Kidney epithelial cell (primary cell): ENCODE results near the gene CEP128. TPM values are rescaled to one million over a fixed set of nuclear protein-coding genes. Genes with fewer than 3 reads are reported as not detected.

Experiments used
- DNase-seq: peaks from one replicate; pipeline ENCODE4 v3.0.0-alpha.2; 2010; ENCODE audit warnings: low read depth
- H3K27me3 ChIP-seq: 2 replicates; pipeline ENCODE4 v1.6.0; 2011; ENCODE audit warnings: low read length; ENCODE audit not compliant: control insufficient read depth, insufficient read depth
- H3K36me3 ChIP-seq: 2 replicates; pipeline ENCODE4 v1.5.1; 2011; ENCODE audit warnings: low read length; ENCODE audit not compliant: control insufficient read depth, insufficient read depth
- H3K4me3 ChIP-seq: 2 replicates; pipeline ENCODE4 v1.5.1; 2011; ENCODE audit warnings: low read depth, mild to moderate bottlenecking, control low read depth, low read length
- total RNA-seq: library from RNA; depleted of rRNA; stranded (reverse); fragments of >200 nt; gene quantifications from 2 replicates; pipeline ENCODE4 v1.2.3, GENCODE V29; 2015
- TF ChIP-seq, protein P1 (sequence below): IDR thresholded peaks from 2 replicates; pipeline ENCODE4 v1.5.1; 2011; ENCODE audit warnings: mild to moderate bottlenecking, moderate library complexity, low read length, control low read depth, inconsistent platforms; ENCODE audit not compliant: insufficient read depth, poor library complexity, severe bottlenecking

The CEP128 gene
- total RNA-seq, 1 donor from 2014 or later = 1.7 TPM

GRCh38 chr14:80638620-80639515 lies 302.7 kb downstream of the CEP128 start:
- TF ChIP-seq, protein P1, sequence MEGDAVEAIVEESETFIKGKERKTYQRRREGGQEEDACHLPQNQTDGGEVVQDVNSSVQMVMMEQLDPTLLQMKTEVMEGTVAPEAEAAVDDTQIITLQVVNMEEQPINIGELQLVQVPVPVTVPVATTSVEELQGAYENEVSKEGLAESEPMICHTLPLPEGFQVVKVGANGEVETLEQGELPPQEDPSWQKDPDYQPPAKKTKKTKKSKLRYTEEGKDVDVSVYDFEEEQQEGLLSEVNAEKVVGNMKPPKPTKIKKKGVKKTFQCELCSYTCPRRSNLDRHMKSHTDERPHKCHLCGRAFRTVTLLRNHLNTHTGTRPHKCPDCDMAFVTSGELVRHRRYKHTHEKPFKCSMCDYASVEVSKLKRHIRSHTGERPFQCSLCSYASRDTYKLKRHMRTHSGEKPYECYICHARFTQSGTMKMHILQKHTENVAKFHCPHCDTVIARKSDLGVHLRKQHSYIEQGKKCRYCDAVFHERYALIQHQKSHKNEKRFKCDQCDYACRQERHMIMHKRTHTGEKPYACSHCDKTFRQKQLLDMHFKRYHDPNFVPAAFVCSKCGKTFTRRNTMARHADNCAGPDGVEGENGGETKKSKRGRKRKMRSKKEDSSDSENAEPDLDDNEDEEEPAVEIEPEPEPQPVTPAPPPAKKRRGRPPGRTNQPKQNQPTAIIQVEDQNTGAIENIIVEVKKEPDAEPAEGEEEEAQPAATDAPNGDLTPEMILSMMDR = no peak
- peak; percentile 54 for DNase-seq
- Histone ChIP-seq H3K4me3 (no peak overlapping the region), H3K36me3 (no peaks in the 10 kb centered on the region), H3K27me3 (no peaks in the 10 kb centered on the region)

DNA sequence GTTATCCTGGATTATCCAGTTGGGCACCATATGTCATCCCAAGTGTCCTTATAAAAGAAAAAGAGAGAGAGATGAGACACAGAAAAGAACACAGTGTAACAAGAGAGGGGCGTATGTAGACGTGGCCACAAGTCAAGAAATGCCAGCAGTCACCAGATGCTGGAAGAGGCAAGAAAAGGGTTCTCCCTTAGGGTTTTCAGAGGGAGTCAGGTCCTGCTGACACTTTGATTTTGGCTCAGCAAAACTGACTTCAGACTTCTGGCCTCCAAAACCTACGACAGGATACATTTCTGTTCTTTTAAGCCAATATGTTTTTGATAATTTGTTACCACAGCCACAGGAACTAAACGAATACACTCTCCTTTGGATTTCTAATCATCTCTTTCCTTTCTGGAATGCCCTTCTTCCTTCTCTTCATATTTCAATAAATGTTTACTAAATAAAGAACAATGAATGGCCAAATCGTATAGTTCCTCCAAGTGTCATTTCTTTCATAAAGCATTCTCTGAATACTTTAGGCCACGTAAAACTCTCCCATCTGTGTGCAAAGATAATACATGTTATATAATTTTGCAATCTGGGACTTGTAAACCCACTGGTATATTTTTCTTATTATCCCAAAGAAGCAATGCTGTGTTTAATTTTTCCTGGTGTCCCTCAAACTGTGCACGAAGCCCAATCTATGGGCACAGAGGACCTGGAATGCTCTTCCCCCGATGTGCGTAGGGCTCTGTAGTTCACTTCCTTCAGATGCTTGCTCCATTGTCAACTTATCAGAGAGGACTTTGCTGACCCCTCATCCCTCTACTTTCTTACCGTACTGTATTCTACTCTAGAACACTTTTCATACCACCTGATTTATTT lies 303.6 kb downstream of the CEP128 start:
- Histone ChIP-seq H3K36me3 (no peaks in the 10 kb centered on the region), H3K27me3 (no peaks in the 10 kb centered on the region), H3K4me3 (no peak overlapping the region)
- TF ChIP-seq, protein P1 = no peak
- DNase-seq = no peak

DNA sequence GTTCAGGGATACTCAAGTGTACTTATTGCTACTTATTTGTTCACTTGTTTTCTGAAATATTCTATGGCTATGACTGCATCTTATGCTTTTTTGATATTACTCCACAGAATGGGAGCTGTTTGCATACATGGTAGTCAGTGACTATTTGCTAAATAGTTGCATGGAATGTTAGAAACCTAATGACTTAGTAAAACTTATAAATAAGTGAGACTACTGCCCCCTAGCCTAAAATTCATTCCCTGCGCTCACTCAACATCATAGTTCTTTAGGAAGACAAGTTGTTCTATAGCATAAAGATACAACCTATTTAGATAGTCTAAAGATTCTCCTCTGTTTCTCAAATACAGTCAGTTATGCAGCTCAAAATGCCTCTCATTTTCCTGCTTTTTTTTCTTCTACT lies 305.5 kb downstream of the CEP128 start:
- H3K36me3 ChIP-seq = no peaks in the 10 kb centered on the region
- H3K27me3 ChIP-seq = no peaks in the 10 kb centered on the region
- no peak overlapping the region for H3K4me3 ChIP-seq
- TF ChIP-seq, protein P1 = peak; percentile 9
- no peak for DNase-seq

DNA sequence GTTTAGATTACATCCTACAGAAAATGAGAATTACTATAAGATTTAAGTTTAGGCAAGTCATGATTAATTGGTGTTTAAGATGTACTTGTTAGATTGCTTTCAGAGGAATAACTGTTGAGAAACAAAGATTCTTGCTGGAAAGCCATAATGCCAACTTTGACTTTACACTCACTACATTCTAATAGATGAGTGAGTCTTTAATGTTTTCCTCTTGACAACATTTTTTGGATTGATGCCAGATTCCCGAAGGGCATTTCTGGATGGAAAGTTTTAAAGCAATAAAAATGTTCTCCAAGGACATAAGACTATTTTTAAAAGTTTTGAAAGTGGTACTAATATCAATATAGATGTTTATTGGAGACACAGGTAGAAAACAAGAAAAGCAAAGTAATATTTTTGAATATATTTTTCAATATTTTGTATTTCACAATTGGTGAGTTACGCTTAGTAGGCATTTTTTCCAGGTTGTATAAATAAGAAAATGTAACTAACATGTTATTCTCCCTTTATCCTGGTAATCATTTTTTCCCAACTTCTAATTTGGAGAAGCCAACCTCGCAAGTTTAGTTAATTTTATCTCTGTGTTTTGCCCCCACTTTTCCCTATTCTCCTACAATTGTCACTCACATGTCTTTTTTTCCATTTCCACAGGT lies 307.3 kb downstream of the CEP128 start:
- TF ChIP-seq, protein P1 = no peak
- Histone ChIP-seq H3K36me3 (no peaks in the 10 kb centered on the region), H3K27me3 (no peaks in the 10 kb centered on the region), H3K4me3 (no peak overlapping the region)
- no peak for DNase-seq

GRCh38 chr14:80629606-80630005 lies 311.9 kb downstream of the CEP128 start:
- DNase-seq = no peak
- TF ChIP-seq, protein P1 = no peak
- Histone ChIP-seq H3K27me3 (no peaks in the 10 kb centered on the region), H3K36me3 (no peaks in the 10 kb centered on the region), H3K4me3 (no peak overlapping the region)
